Gastroesophageal sphincter (tissue), 3 donors: ENCODE data around the gene PDGFA.

Source experiments
- POLR2A ChIP-seq, 2 donors: fragments of 450-650 bp; IDR thresholded peaks; one replicate each; pipeline ENCODE4 v1.6.1; 2017; ENCODE audit warnings: antibody characterized with exemption in 2 of 2, mild to moderate bottlenecking in 2 of 2, moderate library complexity in 1 of 2
- TF ChIP-seq, protein P1 (sequence below), 4 experiments: fragments of 200-600 bp in 2 of 4; fragments of 450-650 bp in 2 of 4; sonication (generic) in 1 of 4; IDR thresholded peaks; one replicate each; pipeline ENCODE4 v1.5.1; 2017 to 2019; ENCODE audit warnings: antibody characterized with exemption in 4 of 4, mild to moderate bottlenecking in 2 of 4, moderate library complexity in 2 of 4

DNA sequence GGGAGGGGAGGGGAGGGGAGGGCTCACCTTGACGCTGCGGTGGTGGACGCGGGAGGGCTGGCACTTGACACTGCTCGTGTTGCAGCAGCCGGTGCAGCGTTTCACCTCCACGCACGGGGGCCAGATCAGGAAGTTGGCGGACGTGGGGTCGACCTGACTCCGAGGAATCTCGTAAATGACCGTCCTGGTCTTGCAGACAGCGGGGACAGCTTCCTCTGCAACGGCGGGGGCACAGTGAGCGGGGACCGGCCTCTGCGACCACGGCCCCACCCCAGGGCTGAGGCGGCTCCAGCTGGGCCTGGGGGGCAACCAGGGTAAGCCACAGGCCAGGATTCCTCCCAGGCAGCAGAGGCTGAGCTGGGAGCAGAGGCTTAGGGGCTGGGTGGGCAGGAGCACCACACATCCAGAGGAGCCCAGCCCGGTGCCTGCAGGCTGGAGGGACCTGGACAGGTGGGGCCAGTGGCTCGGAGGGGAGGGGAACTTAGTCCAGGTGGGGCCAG, 8.8 kb downstream of the PDGFA start:
- TF ChIP-seq, protein P1, sequence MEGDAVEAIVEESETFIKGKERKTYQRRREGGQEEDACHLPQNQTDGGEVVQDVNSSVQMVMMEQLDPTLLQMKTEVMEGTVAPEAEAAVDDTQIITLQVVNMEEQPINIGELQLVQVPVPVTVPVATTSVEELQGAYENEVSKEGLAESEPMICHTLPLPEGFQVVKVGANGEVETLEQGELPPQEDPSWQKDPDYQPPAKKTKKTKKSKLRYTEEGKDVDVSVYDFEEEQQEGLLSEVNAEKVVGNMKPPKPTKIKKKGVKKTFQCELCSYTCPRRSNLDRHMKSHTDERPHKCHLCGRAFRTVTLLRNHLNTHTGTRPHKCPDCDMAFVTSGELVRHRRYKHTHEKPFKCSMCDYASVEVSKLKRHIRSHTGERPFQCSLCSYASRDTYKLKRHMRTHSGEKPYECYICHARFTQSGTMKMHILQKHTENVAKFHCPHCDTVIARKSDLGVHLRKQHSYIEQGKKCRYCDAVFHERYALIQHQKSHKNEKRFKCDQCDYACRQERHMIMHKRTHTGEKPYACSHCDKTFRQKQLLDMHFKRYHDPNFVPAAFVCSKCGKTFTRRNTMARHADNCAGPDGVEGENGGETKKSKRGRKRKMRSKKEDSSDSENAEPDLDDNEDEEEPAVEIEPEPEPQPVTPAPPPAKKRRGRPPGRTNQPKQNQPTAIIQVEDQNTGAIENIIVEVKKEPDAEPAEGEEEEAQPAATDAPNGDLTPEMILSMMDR (IDR thresholded peaks at IDR 0.05), result no peak
- TF ChIP-seq POLR2A (IDR thresholded peaks at IDR 0.05), result no peak
